ENCODE measurements around the gene CTIF. TPM values are rescaled to one million over a fixed set of nuclear protein-coding genes. Genes with fewer than 3 reads are reported as not detected.

CTIF gene
- total and polyA plus RNA-seq, 4 donors, result 10.6 to 26.7 (median 12.3) TPM

DNA sequence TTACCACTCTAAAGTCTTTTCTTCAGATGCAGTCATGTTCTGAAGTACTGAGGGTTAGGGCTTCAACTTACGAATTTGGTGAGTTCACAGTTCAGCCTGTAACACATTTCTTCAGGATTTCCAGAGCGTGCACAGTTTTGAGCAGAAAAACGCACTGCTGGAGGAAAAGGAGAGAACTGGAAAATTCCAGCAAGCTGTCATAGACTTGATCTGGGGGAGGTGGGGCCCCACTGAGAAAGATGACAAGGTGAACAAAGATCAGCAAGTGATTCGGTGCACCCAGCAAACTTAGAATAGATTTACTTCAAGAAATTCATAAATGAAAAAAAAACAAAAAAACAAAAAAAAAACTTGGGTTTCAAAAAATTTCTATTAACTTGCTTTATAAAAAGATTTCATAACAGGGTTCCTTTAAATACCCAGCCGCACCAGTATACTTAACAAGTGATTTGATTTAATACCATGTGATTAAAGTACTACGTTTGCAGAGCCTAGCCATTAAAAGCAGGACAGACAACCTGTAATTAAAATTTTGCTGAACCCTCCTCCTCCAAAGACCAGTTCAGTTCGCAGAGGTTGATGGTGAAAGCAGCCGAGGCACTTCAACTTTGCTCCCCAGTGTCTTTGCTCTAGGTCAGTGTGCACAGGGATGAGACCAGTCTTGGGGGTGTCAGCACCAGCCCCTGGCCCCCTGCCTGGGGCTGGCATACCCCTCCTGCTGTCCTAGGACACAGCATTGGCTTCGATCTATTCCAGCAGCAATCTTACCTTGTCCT lies 30.5 kb downstream of the CTIF start:
- no peak for TF ChIP-seq EGR1 (IDR thresholded peaks at IDR 0.05; ENCODE audit: low read depth in 2 of 2)
- TF ChIP-seq HNF4A (conservative IDR thresholded peaks at IDR 0.05), result peak in 1 of 2 donors; percentile 48
- no peak for DNase-seq (ENCODE audit: low spot score)
- Histone ChIP-seq H3K36me3 (ENCODE audit: control insufficient read depth in 4 of 4, insufficient read depth in 3 of 4, low read depth in 1 of 4, low read length in 3 of 4) (no peaks in the 10 kb centered on the region), H3K4me3 (ENCODE audit: low read depth in 1 of 3, low read length in 3 of 3) (no peak overlapping the region), H3K27me3 (ENCODE audit: control insufficient read depth in 4 of 4, insufficient read depth in 4 of 4, low read length in 3 of 4) (no peaks in the 10 kb centered on the region), H3K9ac (ENCODE audit: low read depth in 1 of 2, low read length in 2 of 2) (no peak overlapping the region), H3K4me1 (ENCODE audit: control insufficient read depth in 4 of 4, insufficient read depth in 4 of 4, low read length in 3 of 4) (peaks cover 9 to 48% (median 33%) of the 10 kb centered on the region in 4 donors), H3K27ac (ENCODE audit: low read depth in 1 of 2, low read length in 2 of 2) (peak overlapping the region; percentile 2), H3K9me3 (ENCODE audit: control insufficient read depth in 4 of 4, low read length in 3 of 4) (no peaks in the 10 kb centered on the region)
- 59% methylated on average over 9 of the region's 9 CpGs for WGBS

- Histone ChIP-seq H3K27ac (ENCODE audit: low read depth in 1 of 2, low read length in 2 of 2) (peak overlapping the region; percentile 2), H3K27me3 (ENCODE audit: control insufficient read depth in 4 of 4, insufficient read depth in 4 of 4, low read length in 3 of 4) (no peaks in the 10 kb centered on the region), H3K9ac (ENCODE audit: low read depth in 1 of 2, low read length in 2 of 2) (no peak overlapping the region), H3K36me3 (ENCODE audit: control insufficient read depth in 4 of 4, insufficient read depth in 3 of 4, low read depth in 1 of 4, low read length in 3 of 4) (no peaks in the 10 kb centered on the region), H3K4me1 (ENCODE audit: control insufficient read depth in 4 of 4, insufficient read depth in 4 of 4, low read length in 3 of 4) (peaks cover 12 to 53% (median 38%) of the 10 kb centered on the region in 4 donors), H3K4me3 (ENCODE audit: low read depth in 1 of 3, low read length in 3 of 3) (no peak overlapping the region), H3K9me3 (ENCODE audit: control insufficient read depth in 4 of 4, low read length in 3 of 4) (no peaks in the 10 kb centered on the region)
- DNase-seq (ENCODE audit: low spot score), result no peak
- no peak for TF ChIP-seq ZBTB33 (IDR thresholded peaks at IDR 0.05)
- TF ChIP-seq YY1 (IDR thresholded peaks at IDR 0.05), result peak; percentile 46
- TF ChIP-seq, protein P1, sequence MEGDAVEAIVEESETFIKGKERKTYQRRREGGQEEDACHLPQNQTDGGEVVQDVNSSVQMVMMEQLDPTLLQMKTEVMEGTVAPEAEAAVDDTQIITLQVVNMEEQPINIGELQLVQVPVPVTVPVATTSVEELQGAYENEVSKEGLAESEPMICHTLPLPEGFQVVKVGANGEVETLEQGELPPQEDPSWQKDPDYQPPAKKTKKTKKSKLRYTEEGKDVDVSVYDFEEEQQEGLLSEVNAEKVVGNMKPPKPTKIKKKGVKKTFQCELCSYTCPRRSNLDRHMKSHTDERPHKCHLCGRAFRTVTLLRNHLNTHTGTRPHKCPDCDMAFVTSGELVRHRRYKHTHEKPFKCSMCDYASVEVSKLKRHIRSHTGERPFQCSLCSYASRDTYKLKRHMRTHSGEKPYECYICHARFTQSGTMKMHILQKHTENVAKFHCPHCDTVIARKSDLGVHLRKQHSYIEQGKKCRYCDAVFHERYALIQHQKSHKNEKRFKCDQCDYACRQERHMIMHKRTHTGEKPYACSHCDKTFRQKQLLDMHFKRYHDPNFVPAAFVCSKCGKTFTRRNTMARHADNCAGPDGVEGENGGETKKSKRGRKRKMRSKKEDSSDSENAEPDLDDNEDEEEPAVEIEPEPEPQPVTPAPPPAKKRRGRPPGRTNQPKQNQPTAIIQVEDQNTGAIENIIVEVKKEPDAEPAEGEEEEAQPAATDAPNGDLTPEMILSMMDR (IDR thresholded peaks at IDR 0.05; ENCODE audit: low read depth, low read length, missing input control), result no peak
- peak in 1 of 2 donors; percentile 14 for TF ChIP-seq RXRA (IDR thresholded peaks at IDR 0.05)
- peak in 1 of 2 donors; percentile 36 for TF ChIP-seq HNF4A (conservative IDR thresholded peaks at IDR 0.05)
- TF ChIP-seq ATF3 (IDR thresholded peaks at IDR 0.05), result no peak
- TF ChIP-seq HNF4G (IDR thresholded peaks at IDR 0.05), result no peak
- peak in 1 of 2 donors; percentile 14 for TF ChIP-seq RAD21 (IDR thresholded peaks at IDR 0.05)
- TF ChIP-seq REST (IDR thresholded peaks at IDR 0.05), result no peak
- no peak for TF ChIP-seq TAF1 (conservative IDR thresholded peaks at IDR 0.05)
- no peak for TF ChIP-seq EGR1 (IDR thresholded peaks at IDR 0.05; ENCODE audit: low read depth in 2 of 2)
- TF ChIP-seq JUND (IDR thresholded peaks at IDR 0.05), result no peak
- TF ChIP-seq, protein P2, sequence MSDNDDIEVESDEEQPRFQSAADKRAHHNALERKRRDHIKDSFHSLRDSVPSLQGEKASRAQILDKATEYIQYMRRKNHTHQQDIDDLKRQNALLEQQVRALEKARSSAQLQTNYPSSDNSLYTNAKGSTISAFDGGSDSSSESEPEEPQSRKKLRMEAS (IDR thresholded peaks at IDR 0.05), result no peak
- TF ChIP-seq FOXA2 (IDR thresholded peaks at IDR 0.05), result no peak
- TF ChIP-seq FOXA1 (IDR thresholded peaks at IDR 0.05), result no peak
- peak; percentile 29 for TF ChIP-seq SP1 (IDR thresholded peaks at IDR 0.05)
- no peak for TF ChIP-seq GABPA (IDR thresholded peaks at IDR 0.05 in 1 of 2, conservative IDR thresholded peaks at IDR 0.05 in 1 of 2)
- no peak for TF ChIP-seq NR2F2 (IDR thresholded peaks at IDR 0.05)
- 49% methylated on average over 4 of the region's 4 CpGs for WGBS
Measured at GRCh38 chr18:48569915-48570264, 31.1 kb downstream of the CTIF start.

Measured in liver (tissue), 9 donors.